ENCODE data around the gene USP15. TPM values are rescaled to one million over a fixed set of nuclear protein-coding genes. Genes with fewer than 3 reads are reported as not detected.
A peak's percentile ranks its signal among the peaks of the same experiment; 100 is the strongest.

Gene USP15
- polyA plus RNA-seq = 48.9 to 66.5 TPM (median 51.1 TPM) in 3 replicates
- polyA plus RNA-seq (2011; ENCODE audit: low read depth) = 128 TPM
- 26.1 and 59.7 TPM in 2 replicates for polyA plus RNA-seq (2011; cell fraction: cytosol; rRNA removed)
- 90.7 and 109 TPM in 2 replicates for polyA plus RNA-seq (2011; cell fraction: nucleus; rRNA removed)
- polyA plus RNA-seq (2012; ENCODE audit: low replicate concordance) = 55.1 and 58.3 TPM in 2 replicates
- 12.6 to 158 TPM (median 75.3 TPM) in 3 replicates for polyA minus RNA-seq
- 24.9 TPM for polyA minus RNA-seq (2011; cell fraction: cytosol; rRNA and poly(A)+ RNA removed)
- polyA minus RNA-seq (2011; cell fraction: nucleus; rRNA and poly(A)+ RNA removed) = 78.0 and 161 TPM in 2 replicates

- no peaks in the 10 kb centered on the region for H3K9me1 ChIP-seq (ENCODE audit: control insufficient read depth, extremely low read depth, insufficient read depth, low read length)
- peak within 1 kb of the TSS; percentile 98 for H2AFZ ChIP-seq (ENCODE audit: control insufficient read depth, low read length)
- DNase-seq (ENCODE audit: low read depth, low spot score) = peak; percentile 50
- peak; percentile 63 to 79 (median 74) for TF ChIP-seq CTCF (optimal IDR thresholded peaks at IDR 0.05 in 1 of 3, IDR thresholded peaks at IDR 0.05 in 1 of 3, conservative IDR thresholded peaks at IDR 0.05 in 1 of 3; ENCODE audit: extremely low read depth in 1 of 3, insufficient read depth in 2 of 3, low read length in 3 of 3)
- TF ChIP-seq EZH2 (IDR thresholded peaks at IDR 0.05; ENCODE audit: low read length) = no peak
- dilution Hi-C loops (cut with MboI; ENCODE audit: extremely low pct_ligation_motif_present, low sequenced_read_pairs) = no loop called here
- H3K4me1 ChIP-seq (ENCODE audit: control insufficient read depth, extremely low read depth, insufficient read depth, low read length) = peaks cover 14% of the 10 kb centered on the region
- H3K9me3 ChIP-seq (ENCODE audit: control insufficient read depth, low read depth, low read length) = no peaks in the 10 kb centered on the region
- peaks cover 0 to 3% of the 10 kb centered on the region in 2 experiments for H3K36me3 ChIP-seq (ENCODE audit: control insufficient read depth in 2 of 2, extremely low read depth in 1 of 2, insufficient read depth in 2 of 2, low read length in 2 of 2)
- peak within 1 kb of the TSS; percentile 93 for H3K9ac ChIP-seq (ENCODE audit: control insufficient read depth, extremely low read depth, insufficient read depth, low read length)
- H3K27me3 ChIP-seq (ENCODE audit: control insufficient read depth, extremely low read depth, insufficient read depth, low read length) = no peaks in the 10 kb centered on the region
- no peak for FAIRE-seq
- H4K20me1 ChIP-seq (ENCODE audit: control insufficient read depth, extremely low read depth, insufficient read depth, low read length) = no peaks in the 10 kb centered on the region
- H3K79me2 ChIP-seq (ENCODE audit: control insufficient read depth, insufficient read depth, low read length) = peaks cover 49% of the 10 kb centered on the region
- peak within 1 kb of the TSS; percentile 94 for H3K27ac ChIP-seq (ENCODE audit: control insufficient read depth, insufficient read depth, low read length)
- H3K4me3 ChIP-seq (ENCODE audit: control insufficient read depth in 2 of 3, extremely low read depth in 1 of 3, insufficient read depth in 2 of 3, low read depth in 1 of 3, low read length in 3 of 3) = peak within 1 kb of the TSS; percentile 90 to 93 (median 91)
- peak within 1 kb of the TSS; percentile 86 for H3K4me2 ChIP-seq (ENCODE audit: control insufficient read depth, extremely low read depth, insufficient read depth, low read depth, low read length)
Measured at GRCh38 chr12:62259993-62260732, at the start of gene USP15. USP15 (plus strand) TSS chr12:62260404; CDS start chr12:62260415, 11 bp downstream.

GRCh38 chr12:62210422-62210821, 49.8 kb upstream of the USP15 start:
- H3K9me3 ChIP-seq (ENCODE audit: control insufficient read depth, low read depth, low read length) = no peaks in the 10 kb centered on the region
- no peak overlapping the region for H3K4me3 ChIP-seq (ENCODE audit: control insufficient read depth in 2 of 3, extremely low read depth in 1 of 3, insufficient read depth in 2 of 3, low read depth in 1 of 3, low read length in 3 of 3)
- DNase-seq (ENCODE audit: low read depth, low spot score) = no peak
- dilution Hi-C loops (cut with MboI; ENCODE audit: extremely low pct_ligation_motif_present, low sequenced_read_pairs) = no loop called here
- no peaks in the 10 kb centered on the region for H3K27me3 ChIP-seq (ENCODE audit: control insufficient read depth, extremely low read depth, insufficient read depth, low read length)
- H3K36me3 ChIP-seq (ENCODE audit: control insufficient read depth in 2 of 2, extremely low read depth in 1 of 2, insufficient read depth in 2 of 2, low read length in 2 of 2) = no peaks in the 10 kb centered on the region
- no peak overlapping the region for H3K9ac ChIP-seq (ENCODE audit: control insufficient read depth, extremely low read depth, insufficient read depth, low read length)
- H4K20me1 ChIP-seq (ENCODE audit: control insufficient read depth, extremely low read depth, insufficient read depth, low read length) = no peaks in the 10 kb centered on the region
- peak; percentile 78 for FAIRE-seq
- peaks cover 4% of the 10 kb centered on the region for H3K4me1 ChIP-seq (ENCODE audit: control insufficient read depth, extremely low read depth, insufficient read depth, low read length)
- H3K27ac ChIP-seq (ENCODE audit: control insufficient read depth, insufficient read depth, low read length) = no peak overlapping the region
- H3K9me1 ChIP-seq (ENCODE audit: control insufficient read depth, extremely low read depth, insufficient read depth, low read length) = no peaks in the 10 kb centered on the region
- TF ChIP-seq EZH2 (IDR thresholded peaks at IDR 0.05; ENCODE audit: low read length) = no peak
- peak; percentile 65 to 78 (median 76) for TF ChIP-seq CTCF (optimal IDR thresholded peaks at IDR 0.05 in 1 of 3, IDR thresholded peaks at IDR 0.05 in 1 of 3, conservative IDR thresholded peaks at IDR 0.05 in 1 of 3; ENCODE audit: extremely low read depth in 1 of 3, insufficient read depth in 2 of 3, low read length in 3 of 3)
- no peak overlapping the region for H3K4me2 ChIP-seq (ENCODE audit: control insufficient read depth, extremely low read depth, insufficient read depth, low read depth, low read length)
- H2AFZ ChIP-seq (ENCODE audit: control insufficient read depth, low read length) = no peak overlapping the region
- H3K79me2 ChIP-seq (ENCODE audit: control insufficient read depth, insufficient read depth, low read length) = no peaks in the 10 kb centered on the region
